Calu3 (cell line): ENCODE results near the gene NOP16. TPM values are rescaled to one million over a fixed set of nuclear protein-coding genes. Genes with fewer than 3 reads are reported as not detected.

Experiments used
- BruUV-seq: library from RNA; stranded (reverse); fragments of 400-500 nt; replicated peaks from 2 replicates; lab custom pipeline; 2021; lab: Mats Ljungman, UMichigan
- CTCF ChIA-PET: fragments of 300-600 bp; sonication (Branson Sonifier 250); formaldehyde crosslinking; loops from one replicate; lab custom pipeline; 2022; ENCODE audit warnings: antibody characterized with exemption; lab: Charles Lee
- DNase-seq: peaks from one replicate; pipeline ENCODE4 v3.0.0; 2022
- H3K27ac Mint-ChIP-seq: one replicate; pipeline ENCODE4 v1.8.0; 2022; ENCODE audit warnings: mixed read lengths; ENCODE audit not compliant: unreplicated experiment
- H3K27me3 Mint-ChIP-seq: one replicate; pipeline ENCODE4 v1.8.0; 2022; ENCODE audit warnings: mixed read lengths; ENCODE audit not compliant: unreplicated experiment
- H3K36me3 Mint-ChIP-seq: one replicate; pipeline ENCODE4 v1.8.0; 2022; ENCODE audit warnings: mild to moderate bottlenecking, moderate library complexity, mixed read lengths; ENCODE audit not compliant: insufficient read depth, unreplicated experiment
- H3K4me1 Mint-ChIP-seq: one replicate; pipeline ENCODE4 v1.8.0; 2022; ENCODE audit warnings: mild to moderate bottlenecking, low read depth, mixed read lengths; ENCODE audit not compliant: unreplicated experiment
- H3K4me3 Mint-ChIP-seq: one replicate; pipeline ENCODE4 v1.8.0; 2022; ENCODE audit warnings: mild to moderate bottlenecking, low read depth, moderate library complexity, mixed read lengths; ENCODE audit not compliant: unreplicated experiment
- H3K9me3 Mint-ChIP-seq: one replicate; pipeline ENCODE4 v1.8.0; 2022; ENCODE audit warnings: low read depth, mixed read lengths; ENCODE audit not compliant: unreplicated experiment
- intact Hi-C: fragments of 100-400 bp; cut with micrococcal nuclease; formaldehyde crosslinking; loops from one replicate; pipeline ENCODE4 v1.10.0; 2022; ENCODE audit not compliant: unreplicated experiment
- total RNA-seq: library from RNA; stranded (reverse); gene quantifications from 2 replicates; pipeline ENCODE4 v1.2.3, GENCODE V29; 2022
- TF ChIP-seq, protein P1 (sequence below): fragments of 200-600 bp; IDR thresholded peaks from one replicate; pipeline ENCODE4 v1.8.0; 2022; ENCODE audit warnings: antibody characterized with exemption; ENCODE audit not compliant: unreplicated experiment

NOP16 gene
- total RNA-seq, 1 experiment from 2014 or later: 84.5 TPM

DNA sequence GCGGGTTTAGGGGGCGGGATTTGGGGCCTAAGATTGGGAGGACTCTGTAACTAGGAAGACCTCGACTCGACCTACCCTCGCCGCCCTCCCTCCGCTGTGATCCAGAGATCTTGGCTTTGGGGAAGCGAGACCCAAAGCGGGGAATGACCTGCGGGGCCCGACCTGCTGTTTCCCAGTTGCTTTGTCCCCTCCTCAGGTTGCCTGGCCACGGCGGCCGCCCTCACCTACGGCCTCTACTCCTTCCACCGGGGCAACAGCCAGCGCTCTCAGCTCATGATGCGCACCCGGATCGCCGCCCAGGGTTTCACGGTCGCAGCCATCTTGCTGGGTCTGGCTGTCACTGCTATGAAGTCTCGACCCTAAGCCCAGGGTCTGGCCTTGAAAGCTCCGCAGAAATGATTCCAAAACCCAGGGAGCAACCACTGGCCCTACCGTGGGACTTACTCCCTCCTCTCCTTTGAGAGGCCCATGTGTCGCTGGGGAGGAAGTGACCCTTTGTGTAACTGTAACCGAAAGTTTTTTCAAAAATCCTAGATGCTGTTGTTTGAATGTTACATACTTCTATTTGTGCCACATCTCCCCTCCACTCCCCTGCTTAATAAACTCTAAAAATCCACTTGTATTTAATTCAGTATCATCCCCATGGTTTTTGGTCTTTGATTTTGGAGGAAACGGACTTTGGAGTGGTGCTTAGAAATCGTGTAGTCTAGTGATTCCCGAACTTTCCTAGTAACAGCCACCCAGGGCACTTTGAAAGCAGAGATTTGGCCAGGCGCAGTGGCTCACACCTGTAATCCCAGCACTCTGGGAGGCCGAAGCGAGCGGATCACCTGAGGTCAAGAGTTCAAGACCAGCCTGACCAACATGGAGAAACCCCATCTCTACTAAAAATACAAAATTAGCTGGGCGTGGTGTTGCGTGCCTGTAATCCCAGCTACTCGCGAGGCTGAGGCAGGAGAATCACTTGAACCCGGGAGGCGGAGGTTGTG, 1.0 kb upstream of the NOP16 start:
- intact Hi-C loops: no loop called here
- Mint-ChIP-seq H3K4me3 (peak overlapping the region; percentile 85), H3K4me1 (peaks cover 23% of the 10 kb centered on the region), H3K27me3 (no peaks in the 10 kb centered on the region), H3K27ac (peak overlapping the region; percentile 94), H3K9me3 (no peaks in the 10 kb centered on the region), H3K36me3 (peaks cover 62% of the 10 kb centered on the region)
- TF ChIP-seq, protein P1, sequence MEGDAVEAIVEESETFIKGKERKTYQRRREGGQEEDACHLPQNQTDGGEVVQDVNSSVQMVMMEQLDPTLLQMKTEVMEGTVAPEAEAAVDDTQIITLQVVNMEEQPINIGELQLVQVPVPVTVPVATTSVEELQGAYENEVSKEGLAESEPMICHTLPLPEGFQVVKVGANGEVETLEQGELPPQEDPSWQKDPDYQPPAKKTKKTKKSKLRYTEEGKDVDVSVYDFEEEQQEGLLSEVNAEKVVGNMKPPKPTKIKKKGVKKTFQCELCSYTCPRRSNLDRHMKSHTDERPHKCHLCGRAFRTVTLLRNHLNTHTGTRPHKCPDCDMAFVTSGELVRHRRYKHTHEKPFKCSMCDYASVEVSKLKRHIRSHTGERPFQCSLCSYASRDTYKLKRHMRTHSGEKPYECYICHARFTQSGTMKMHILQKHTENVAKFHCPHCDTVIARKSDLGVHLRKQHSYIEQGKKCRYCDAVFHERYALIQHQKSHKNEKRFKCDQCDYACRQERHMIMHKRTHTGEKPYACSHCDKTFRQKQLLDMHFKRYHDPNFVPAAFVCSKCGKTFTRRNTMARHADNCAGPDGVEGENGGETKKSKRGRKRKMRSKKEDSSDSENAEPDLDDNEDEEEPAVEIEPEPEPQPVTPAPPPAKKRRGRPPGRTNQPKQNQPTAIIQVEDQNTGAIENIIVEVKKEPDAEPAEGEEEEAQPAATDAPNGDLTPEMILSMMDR: no peak
- TSS peak; percentile 98 for BruUV-seq
- no peak for DNase-seq
- CTCF ChIA-PET: interaction anchor here (0.5 to 1.7 kb wide), 5 partner anchors 11 to 1026 kb away, joined by 3 to 5 read pairs (median 4); no protein-coding TSS in a partner anchor

- Mint-ChIP-seq H3K4me3 (peak overlapping the region; percentile 85), H3K4me1 (peaks cover 23% of the 10 kb centered on the region), H3K27me3 (no peaks in the 10 kb centered on the region), H3K36me3 (peaks cover 62% of the 10 kb centered on the region), H3K9me3 (no peaks in the 10 kb centered on the region), H3K27ac (peak overlapping the region; percentile 94)
- TF ChIP-seq, protein P1: no peak
- no peak for DNase-seq
- intact Hi-C loops: no loop called here
- CTCF ChIA-PET: interaction anchor here (0.7 to 1.7 kb wide), 5 partner anchors 12 to 658 kb away, joined by 3 to 5 read pairs (median 4); no protein-coding TSS in a partner anchor
- BruUV-seq: no TSS peak
Measured at GRCh38 chr5:176388003-176388443, 375 bp downstream of the NOP16 start.

- peaks cover 23% of the 10 kb centered on the region for H3K4me1 Mint-ChIP-seq
- CTCF ChIA-PET: interaction anchor here (1.4 kb wide), 1 partner anchor 657 kb away, joined by 5 read pairs; no protein-coding TSS in a partner anchor
- no peak for DNase-seq
- H3K36me3 Mint-ChIP-seq: peaks cover 62% of the 10 kb centered on the region
- TF ChIP-seq, protein P1: no peak
- TSS peak; percentile 64 for BruUV-seq
- H3K27me3 Mint-ChIP-seq: no peaks in the 10 kb centered on the region
- intact Hi-C loops: no loop called here
- H3K4me3 Mint-ChIP-seq: peak overlapping the region; percentile 85
- H3K27ac Mint-ChIP-seq: peak overlapping the region; percentile 94
- no peaks in the 10 kb centered on the region for H3K9me3 Mint-ChIP-seq
Measured at GRCh38 chr5:176387384-176387925, 943 bp downstream of the NOP16 start.

GRCh38 chr5:176386491-176386890, 1.9 kb downstream of the NOP16 start:
- intact Hi-C loops: no loop called here
- H3K4me3 Mint-ChIP-seq: peak overlapping the region; percentile 85
- H3K27me3 Mint-ChIP-seq: no peaks in the 10 kb centered on the region
- CTCF ChIA-PET: no interaction called here
- TF ChIP-seq, protein P1: no peak
- BruUV-seq: no TSS peak
- peaks cover 58% of the 10 kb centered on the region for H3K36me3 Mint-ChIP-seq
- DNase-seq: no peak
- no peak overlapping the region for H3K27ac Mint-ChIP-seq
- peaks cover 23% of the 10 kb centered on the region for H3K4me1 Mint-ChIP-seq
- H3K9me3 Mint-ChIP-seq: no peaks in the 10 kb centered on the region
